HG03457 (cell line): ENCODE results near the gene GPX4.

Experiments used
- ATAC-seq: cut with Tn5 transposase; IDR thresholded peaks from one replicate; pipeline ENCODE4 v1.9.1; 2021; ENCODE audit warnings: moderate number of reproducible peaks; ENCODE audit not compliant: unreplicated experiment

GPX4 gene, protein sequence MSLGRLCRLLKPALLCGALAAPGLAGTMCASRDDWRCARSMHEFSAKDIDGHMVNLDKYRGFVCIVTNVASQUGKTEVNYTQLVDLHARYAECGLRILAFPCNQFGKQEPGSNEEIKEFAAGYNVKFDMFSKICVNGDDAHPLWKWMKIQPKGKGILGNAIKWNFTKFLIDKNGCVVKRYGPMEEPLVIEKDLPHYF

DNA sequence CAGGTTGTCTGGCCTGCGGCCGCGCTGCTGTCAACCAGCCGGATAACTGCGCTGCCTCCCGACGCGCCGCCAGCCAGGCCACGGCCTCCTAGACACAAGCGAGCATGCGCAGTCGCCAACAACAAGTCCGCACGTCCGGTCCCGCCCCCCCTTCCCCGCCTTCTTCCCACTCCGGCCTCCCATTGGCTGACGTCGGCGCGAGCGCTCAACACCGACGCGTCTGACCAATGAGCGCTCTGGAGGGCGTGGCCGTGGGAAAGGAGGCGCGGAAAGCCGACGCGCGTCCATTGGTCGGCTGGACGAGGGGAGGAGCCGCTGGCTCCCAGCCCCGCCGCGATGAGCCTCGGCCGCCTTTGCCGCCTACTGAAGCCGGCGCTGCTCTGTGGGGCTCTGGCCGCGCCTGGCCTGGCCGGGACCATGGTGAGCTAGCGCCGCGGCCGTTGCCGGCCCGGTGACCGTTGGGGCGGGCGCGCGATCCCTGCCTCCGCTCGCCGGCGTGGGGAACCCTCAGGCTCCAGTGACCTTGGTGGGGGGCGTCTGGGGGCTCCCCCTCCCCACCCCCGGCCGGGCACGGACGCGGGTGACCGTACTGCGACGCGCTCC lies at the start of gene GPX4:
Gene GPX4, plus strand, starts transcription at position 287 of the 603 bp plus-strand sequence. Its CDS starts 50 bp downstream, at position 337.
- ATAC-seq: peak; percentile 51

- ATAC-seq: no peak
Measured at GRCh38 chr19:1054102-1055027, 49.4 kb upstream of the GPX4 start.

DNA sequence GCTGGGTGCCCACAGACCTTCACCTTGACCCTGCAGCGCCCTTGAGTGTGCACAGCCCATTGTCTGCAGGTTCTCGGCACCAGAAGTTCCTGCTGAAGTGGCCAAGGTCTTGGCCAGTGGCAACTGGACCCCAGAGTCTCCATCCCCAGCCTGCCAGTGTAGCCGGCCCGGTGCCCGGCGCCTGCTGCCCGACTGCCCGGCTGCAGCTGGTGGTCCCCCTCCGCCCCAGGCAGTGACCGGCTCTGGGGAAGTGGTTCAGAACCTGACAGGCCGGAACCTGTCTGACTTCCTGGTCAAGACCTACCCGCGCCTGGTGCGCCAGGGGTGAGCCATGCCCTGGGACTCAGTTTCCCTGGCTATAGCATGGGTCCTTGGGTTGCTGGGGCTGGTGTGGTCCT lies 48.8 kb upstream of the GPX4 start:
- ATAC-seq: no peak

GRCh38 chr19:1055886-1056620 lies 47.7 kb upstream of the GPX4 start:
- no peak for ATAC-seq

DNA sequence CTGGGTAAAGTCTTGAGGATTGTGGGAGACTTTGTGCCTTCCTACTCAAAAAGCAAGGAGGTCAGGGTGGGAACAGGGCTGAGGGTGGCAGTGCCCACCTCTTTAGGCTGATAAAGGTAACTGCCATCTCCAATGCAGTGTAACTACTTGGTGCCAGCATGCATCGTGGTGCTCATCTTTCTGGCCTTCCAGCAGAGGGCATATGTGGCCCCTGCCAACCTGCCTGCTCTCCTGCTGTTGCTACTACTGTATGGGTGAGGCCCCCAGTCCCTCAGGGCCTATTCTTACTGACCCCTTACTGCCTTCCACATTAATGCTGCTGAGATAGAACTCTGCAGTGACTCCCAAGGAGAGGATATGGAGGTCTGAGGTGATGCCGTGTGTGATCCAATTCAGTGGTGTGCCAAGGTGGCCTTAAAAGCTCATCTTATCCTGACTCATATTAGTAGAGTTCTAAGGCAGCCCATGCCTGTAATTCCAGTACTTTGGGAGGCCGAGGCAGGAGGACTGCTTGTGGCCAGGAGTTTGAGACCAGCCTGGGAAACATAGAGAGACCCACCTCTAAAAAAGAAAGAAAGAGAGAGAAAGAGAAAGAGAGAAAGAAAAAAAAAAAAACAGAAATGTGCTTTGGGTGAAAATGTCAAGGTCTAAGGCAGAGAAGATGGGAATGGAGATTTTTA lies 46.5 kb upstream of the GPX4 start:
- no peak for ATAC-seq

DNA sequence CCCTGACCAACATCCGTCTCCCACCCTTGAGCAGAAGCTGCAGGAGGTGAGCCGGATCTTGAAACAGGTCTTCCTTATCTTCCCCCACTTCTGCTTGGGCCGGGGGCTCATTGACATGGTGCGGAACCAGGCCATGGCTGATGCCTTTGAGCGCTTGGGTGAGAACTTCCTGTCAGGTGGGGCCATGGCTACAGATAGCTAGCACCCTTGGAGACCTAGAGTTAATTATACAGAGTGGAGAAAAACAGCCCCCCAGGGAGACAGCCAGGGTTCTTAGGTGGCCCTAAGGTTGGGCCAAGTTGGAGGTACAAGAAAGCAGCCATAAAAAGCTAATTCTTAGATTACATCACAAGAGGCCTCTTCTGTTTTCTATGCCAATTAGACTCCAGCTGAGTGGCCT lies 45.7 kb upstream of the GPX4 start:
- no peak for ATAC-seq

GRCh38 chr19:1060689-1061088 lies 43.1 kb upstream of the GPX4 start:
- ATAC-seq: no peak

- ATAC-seq: no peak
Measured at GRCh38 chr19:1061987-1062386, 41.8 kb upstream of the GPX4 start.

DNA sequence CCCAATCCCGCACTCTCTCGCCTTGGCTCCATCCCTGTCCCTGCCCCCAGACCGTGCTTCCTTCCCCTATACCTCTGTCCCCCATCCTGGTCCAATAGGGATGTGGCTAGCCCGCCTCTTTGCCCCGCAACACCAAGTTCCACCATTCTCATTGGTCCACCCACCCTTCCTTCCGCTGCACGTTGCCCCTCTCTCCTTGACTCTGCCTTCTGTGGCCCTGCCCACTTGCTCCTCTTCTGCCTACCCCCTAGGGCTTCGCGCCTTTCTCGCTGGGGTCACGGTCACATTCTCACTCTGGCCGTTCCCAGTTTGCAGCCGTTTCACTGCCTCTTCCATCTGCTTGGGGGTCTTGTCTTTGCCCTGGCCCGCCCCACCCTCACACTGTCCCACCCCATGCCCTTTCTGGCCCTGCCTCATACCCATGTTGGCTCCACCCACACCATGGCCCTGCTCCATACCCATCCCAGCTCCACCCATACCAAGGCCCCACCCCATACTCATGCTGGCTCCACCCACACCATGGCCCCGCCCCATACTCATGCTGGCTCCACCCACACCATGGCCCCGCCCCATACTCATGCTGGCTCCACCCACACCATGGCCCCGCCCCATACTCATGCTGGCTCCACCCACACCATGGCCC lies 41.3 kb upstream of the GPX4 start:
- ATAC-seq: no peak

GRCh38 chr19:1063030-1063908 lies 40.5 kb upstream of the GPX4 start:
- ATAC-seq: no peak

- ATAC-seq: no peak
Measured at GRCh38 chr19:1063909-1064660, 39.7 kb upstream of the GPX4 start.

DNA sequence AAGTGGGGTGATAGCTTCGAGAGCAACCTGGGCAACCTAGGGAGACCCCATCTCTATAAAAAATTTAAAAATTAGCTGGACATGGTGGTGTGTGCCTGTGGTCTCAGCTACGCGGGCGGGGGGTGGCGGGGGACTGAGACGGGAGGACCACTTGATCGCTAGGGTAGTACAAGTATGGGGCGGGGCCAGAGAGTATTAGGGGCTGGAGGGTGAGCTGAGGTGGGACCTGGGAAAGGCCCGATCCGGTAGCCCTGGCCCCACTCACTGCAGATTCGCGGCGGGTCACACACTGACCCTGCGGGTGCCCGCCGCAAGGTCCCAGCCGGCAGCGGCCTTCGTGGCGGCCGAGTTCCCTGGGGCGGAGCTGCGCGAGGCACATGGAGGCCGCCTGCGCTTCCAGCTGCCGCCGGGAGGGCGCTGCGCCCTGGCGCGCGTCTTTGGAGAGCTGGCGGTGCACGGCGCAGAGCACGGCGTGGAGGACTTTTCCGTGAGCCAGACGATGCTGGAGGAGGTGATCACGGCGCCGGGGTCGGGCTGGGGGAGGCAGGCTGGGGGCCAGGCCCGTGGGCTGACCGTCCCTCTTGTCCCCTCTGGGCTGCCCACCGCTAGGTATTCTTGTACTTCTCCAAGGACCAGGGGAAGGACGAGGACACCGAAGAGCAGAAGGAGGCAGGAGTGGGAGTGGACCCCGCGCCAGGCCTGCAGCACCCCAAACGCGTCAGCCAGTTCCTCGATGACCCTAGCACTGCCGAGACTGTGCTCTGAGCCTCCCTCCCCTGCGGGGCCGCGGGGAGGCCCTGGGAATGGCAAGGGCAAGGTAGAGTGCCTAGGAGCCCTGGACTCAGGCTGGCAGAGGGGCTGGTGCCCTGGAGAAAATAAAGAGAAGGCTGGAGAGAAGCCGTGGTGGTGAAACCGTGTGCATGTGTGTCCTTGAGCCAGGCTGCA lies 38.9 kb upstream of the GPX4 start:
- no peak for ATAC-seq

GRCh38 chr19:1065606-1066109 lies 38.1 kb upstream of the GPX4 start:
- ATAC-seq: no peak

DNA sequence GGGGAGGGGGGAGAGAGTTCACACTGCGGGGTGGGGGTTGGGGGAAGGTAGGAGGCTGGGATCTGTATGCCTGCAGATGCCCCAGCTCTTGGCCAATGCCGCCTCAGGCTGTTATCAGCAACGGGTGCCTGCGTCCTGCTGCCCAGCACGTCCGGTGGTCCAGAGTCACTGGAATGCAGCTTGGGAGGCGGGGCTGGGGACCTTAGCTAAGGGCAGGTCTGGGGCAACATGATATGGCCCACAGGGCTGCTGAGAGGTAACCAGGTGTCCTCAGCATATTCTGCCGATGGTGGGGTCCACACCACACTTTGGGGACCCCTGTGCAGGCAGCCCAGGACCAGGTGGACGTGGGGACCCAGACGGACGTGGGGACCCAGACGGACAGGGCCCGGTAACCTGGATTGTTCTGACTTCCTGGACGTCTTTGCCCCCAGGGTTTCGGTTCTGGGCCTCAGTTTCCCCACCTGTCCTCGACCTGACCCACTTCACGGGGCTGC lies 37.5 kb upstream of the GPX4 start:
- no peak for ATAC-seq

- no peak for ATAC-seq
Measured at GRCh38 chr19:1066748-1067340, 37.0 kb upstream of the GPX4 start, which contains the start of gene ARHGAP45. ARHGAP45 (plus strand) TSS chr19:1067167; CDS start chr19:1067406, 239 bp downstream.

- no peak for ATAC-seq
Measured at GRCh38 chr19:1067341-1067957, 36.3 kb upstream of the GPX4 start.
